Fibroblast of villous mesenchyme (primary cell): Measurements from ENCODE around the gene NOTUM. TPM values are rescaled to one million over a fixed set of nuclear protein-coding genes. Genes with fewer than 3 reads are reported as not detected.

Source experiments
- DNase-seq: peaks from one replicate; pipeline ENCODE4 v3.0.0-alpha.2; 2010; ENCODE audit warnings: low read depth
- H3K4me3 ChIP-seq: 2 replicates; pipeline ENCODE4 v1.5.1; 2011; ENCODE audit warnings: low read depth, mild to moderate bottlenecking, low read length
- total RNA-seq: library from RNA; depleted of rRNA; stranded (reverse); fragments of >200 nt; gene quantifications from 2 replicates; pipeline ENCODE4 v1.2.3, GENCODE V29; 2012
- TF ChIP-seq, protein P1 (sequence below): IDR thresholded peaks from 2 replicates; pipeline ENCODE4 v1.5.1; 2012; ENCODE audit warnings: low read depth, mild to moderate bottlenecking, low read length; ENCODE audit not compliant: insufficient read depth

Gene NOTUM
- total RNA-seq, 1 donor: under 0.01 TPM

DNA sequence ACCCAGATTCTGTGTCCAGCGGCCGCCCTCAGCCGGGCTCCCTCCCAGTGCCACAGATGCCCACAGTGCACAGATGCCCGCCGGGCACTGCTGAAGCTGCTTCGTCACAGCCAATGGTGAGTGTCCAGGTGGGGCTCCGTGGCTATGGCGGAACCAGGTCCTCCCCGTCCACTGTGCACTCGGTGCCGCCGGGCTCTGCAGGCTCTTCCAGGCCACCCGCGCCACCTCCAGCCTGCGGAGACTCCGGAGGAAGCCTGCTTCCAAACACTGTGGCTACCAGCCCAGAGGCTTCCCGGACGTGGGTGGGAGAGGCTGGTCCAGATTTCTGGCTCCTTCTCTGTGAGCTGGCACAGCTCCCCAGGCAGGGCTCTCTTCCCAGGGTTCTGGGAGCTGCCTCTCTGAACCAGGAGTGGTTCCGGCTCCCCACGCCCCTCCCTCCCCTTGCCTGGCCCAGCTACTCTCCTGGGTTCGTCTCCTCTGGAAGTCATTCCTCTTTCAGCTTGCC is 21.1 kb downstream of the NOTUM start:
- no peak for DNase-seq
- no peak overlapping the region for H3K4me3 ChIP-seq
- TF ChIP-seq, protein P1, sequence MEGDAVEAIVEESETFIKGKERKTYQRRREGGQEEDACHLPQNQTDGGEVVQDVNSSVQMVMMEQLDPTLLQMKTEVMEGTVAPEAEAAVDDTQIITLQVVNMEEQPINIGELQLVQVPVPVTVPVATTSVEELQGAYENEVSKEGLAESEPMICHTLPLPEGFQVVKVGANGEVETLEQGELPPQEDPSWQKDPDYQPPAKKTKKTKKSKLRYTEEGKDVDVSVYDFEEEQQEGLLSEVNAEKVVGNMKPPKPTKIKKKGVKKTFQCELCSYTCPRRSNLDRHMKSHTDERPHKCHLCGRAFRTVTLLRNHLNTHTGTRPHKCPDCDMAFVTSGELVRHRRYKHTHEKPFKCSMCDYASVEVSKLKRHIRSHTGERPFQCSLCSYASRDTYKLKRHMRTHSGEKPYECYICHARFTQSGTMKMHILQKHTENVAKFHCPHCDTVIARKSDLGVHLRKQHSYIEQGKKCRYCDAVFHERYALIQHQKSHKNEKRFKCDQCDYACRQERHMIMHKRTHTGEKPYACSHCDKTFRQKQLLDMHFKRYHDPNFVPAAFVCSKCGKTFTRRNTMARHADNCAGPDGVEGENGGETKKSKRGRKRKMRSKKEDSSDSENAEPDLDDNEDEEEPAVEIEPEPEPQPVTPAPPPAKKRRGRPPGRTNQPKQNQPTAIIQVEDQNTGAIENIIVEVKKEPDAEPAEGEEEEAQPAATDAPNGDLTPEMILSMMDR: no peak

DNA sequence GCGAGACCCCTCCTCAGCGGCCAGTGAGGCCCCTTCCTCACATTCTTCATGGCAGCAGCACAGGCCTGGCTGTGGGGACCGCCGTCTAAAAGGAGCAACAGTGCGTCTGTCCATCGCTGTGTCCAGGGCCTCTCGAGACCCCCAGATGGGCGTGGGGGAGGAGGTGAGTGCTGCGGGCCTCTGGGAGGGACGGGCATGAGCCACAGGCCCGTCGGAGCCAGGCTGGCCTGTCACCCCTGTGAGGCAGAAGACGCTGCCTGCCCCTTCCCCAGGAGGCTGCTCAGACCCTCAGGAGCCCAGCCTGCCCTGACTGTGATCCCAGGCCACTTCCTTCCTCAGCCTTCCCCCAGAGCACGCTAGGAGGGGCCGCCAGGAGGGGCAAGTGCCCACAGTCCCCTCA is 21.8 kb downstream of the NOTUM start:
- no peak for DNase-seq
- TF ChIP-seq, protein P1: no peak
- no peak overlapping the region for H3K4me3 ChIP-seq

DNA sequence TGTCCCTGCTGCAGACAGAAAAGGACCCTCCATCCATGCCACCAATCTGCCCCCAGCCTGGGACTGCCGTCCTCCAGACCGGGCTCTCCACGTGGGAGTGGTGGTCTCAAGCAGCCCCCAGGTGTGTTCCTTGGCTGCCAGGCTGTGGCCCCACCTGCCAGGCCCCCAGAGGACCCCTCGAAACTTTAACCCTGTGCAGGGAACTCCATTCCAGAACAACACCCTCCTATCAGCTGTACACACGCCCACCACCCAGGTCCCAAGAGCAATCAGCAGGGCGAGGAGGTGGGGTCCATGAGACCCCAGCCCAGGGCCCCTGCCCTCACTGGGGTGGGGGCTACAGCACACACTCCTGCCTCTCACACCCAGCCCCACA is 25.3 kb downstream of the NOTUM start:
- TF ChIP-seq, protein P1: no peak
- H3K4me3 ChIP-seq: peak overlapping the region; percentile 47

DNA sequence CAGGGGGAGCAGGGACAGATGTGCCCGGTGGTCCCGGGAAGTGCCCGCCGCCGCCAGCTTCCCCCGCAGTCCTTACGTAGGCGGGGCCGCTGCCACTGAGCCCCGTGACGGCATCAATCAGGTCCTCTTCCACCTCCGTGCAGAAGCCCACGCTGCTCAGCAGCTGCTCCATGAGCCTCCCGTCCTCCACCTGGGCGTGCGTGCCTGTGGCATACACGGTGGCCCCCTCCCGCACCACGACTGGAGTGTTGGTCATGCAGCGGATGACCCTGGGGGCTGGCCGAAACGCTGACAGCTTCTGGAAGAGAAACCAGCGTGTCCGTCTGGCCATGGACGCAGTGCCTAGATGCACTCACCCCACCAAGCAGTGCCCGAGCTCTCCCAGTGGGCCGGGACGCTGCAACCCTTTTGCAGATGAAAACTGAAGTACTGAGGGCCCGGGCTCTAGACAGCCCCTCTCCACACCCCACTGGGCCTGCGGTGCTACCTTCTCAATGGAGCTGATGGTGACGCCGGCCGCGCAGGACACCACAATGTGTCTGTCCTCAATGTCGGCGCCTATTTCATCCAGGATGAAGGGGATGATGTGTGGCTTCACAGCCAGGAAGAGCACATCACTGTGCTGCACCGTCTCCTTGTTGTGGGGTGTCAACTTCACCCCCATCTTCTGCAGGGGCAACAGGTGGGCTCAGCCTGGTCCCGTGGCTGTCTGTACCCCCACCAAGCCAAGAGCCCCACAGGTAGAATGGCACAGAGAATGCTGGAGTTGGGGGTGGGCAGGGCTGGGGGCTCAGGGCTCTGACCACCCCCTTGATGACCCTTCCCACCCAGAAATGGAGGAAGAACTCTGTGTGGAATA is 25.9 kb downstream of the NOTUM start:
- H3K4me3 ChIP-seq: no peak overlapping the region
- DNase-seq: no peak
- TF ChIP-seq, protein P1: no peak

More for the DNA sequence above, 25.3 kb downstream of the NOTUM start:
- DNase-seq: no peak

DNA sequence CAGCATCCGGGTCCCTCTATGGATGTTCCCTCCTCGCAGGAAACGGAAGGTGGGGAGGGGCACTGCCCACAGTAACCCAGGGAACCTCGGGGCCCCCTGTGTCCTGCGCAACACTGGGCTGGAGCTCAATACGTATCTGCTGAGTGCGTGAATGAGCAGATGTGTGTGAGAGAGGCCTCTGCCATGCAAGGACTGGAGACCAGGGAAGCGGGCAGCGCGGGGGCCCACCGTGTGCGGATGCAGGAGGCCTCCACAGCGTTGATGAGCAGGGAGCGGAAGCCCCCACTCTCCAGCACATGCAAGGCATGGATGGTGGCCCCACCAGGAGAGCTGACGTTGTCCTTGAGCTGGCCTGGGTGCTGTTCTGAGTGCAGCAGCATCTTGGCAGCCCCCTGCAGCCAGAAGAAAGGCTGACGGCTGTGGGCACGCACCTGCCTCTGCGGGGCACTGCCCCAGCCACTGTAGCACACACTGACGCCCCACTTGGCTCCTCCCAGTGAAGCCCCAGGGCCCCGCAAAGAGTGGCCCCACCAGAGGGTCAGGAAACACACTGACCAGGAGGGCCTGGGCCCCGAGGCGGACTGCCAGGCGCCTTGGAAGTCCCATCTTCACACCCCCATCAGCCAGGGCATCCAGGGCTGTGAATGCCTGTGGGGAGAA is 26.8 kb downstream of the NOTUM start:
- DNase-seq: no peak
- H3K4me3 ChIP-seq: no peak overlapping the region
- TF ChIP-seq, protein P1: no peak

DNA sequence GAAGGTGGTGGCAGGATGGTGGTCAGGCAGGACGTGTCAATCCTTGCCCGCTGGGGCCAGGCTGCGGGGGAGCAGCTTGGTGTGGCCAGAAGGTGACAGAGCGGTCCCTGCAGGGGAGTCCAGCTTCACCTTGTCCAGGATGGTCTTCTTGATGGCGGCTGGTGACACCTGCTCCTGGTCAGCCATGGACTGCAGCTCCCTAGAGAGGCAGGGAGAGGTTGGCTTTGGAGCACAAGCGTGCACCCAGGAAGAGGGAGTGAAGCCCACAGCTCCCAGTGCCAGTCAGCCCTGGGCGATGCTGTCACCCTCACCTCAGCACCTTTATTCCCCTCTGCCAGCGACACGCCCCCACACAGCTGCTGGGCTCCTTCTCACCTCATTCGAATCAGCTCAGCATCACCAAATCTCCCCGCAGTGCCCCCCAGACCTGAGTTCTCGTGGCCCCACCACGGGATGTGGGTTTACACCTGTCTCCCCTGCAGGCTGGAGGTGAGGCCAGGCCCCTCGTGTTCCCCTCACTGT is 27.7 kb downstream of the NOTUM start:
- no peak for DNase-seq
- H3K4me3 ChIP-seq: no peak overlapping the region
- TF ChIP-seq, protein P1: no peak
